GM12891 (cell line): ENCODE measurements around the gene CIRBP.

Experiments
- DNase-seq: peaks from one replicate; pipeline ENCODE4 v3.0.0; 2011; ENCODE audit warnings: low spot score; ENCODE audit not compliant: insufficient read length
- FAIRE-seq: peaks from 2 replicates; lab custom pipeline; 2011; peaks lifted over from hg19 to GRCh38; lab: Jason Lieb, UNC
- PAX5 ChIP-seq: IDR thresholded peaks from 2 replicates; pipeline ENCODE4 v1.6.1; 2011; ENCODE audit warnings: low read length, moderate library complexity, mild to moderate bottlenecking; ENCODE audit not compliant: insufficient read depth, severe bottlenecking
- POLR2A ChIP-seq: IDR thresholded peaks from 2 replicates; pipeline ENCODE4 v1.6.1; 2011; ENCODE audit warnings: low read depth, low read length, control low read depth
- POLR2AphosphoS5 ChIP-seq: IDR thresholded peaks from 2 replicates; pipeline ENCODE4 v1.6.1; 2011; ENCODE audit warnings: low read depth, low read length, control low read depth
- POU2F2 ChIP-seq: IDR thresholded peaks from 2 replicates; pipeline ENCODE4 v1.6.1; 2011; ENCODE audit warnings: low read depth, mild to moderate bottlenecking, control low read depth, low read length, moderate library complexity
- SPI1 ChIP-seq: IDR thresholded peaks from 2 replicates; pipeline ENCODE4 v1.6.1; 2011; ENCODE audit warnings: low read depth, low read length, control low read depth
- TAF1 ChIP-seq: IDR thresholded peaks from 2 replicates; pipeline ENCODE4 v1.6.1; 2011; ENCODE audit warnings: low read depth, low read length, control low read depth

The CIRBP gene

GRCh38 chr19:1267477-1268225 is 1.5 kb upstream of the CIRBP start:
- no peak for FAIRE-seq
- no peak for TF ChIP-seq SPI1
- no peak for TF ChIP-seq POLR2A
- no peak for TF ChIP-seq POU2F2
- TF ChIP-seq POLR2AphosphoS5 = no peak
- no peak for TF ChIP-seq TAF1
- TF ChIP-seq PAX5 = no peak
- no peak for DNase-seq

- TF ChIP-seq SPI1 (no peak), POLR2AphosphoS5 (no peak), POLR2A (no peak)
- FAIRE-seq (no peak), DNase-seq (no peak)
These were observed 687 bp upstream of the CIRBP start for GRCh38 chr19:1268226-1269064.

DNA sequence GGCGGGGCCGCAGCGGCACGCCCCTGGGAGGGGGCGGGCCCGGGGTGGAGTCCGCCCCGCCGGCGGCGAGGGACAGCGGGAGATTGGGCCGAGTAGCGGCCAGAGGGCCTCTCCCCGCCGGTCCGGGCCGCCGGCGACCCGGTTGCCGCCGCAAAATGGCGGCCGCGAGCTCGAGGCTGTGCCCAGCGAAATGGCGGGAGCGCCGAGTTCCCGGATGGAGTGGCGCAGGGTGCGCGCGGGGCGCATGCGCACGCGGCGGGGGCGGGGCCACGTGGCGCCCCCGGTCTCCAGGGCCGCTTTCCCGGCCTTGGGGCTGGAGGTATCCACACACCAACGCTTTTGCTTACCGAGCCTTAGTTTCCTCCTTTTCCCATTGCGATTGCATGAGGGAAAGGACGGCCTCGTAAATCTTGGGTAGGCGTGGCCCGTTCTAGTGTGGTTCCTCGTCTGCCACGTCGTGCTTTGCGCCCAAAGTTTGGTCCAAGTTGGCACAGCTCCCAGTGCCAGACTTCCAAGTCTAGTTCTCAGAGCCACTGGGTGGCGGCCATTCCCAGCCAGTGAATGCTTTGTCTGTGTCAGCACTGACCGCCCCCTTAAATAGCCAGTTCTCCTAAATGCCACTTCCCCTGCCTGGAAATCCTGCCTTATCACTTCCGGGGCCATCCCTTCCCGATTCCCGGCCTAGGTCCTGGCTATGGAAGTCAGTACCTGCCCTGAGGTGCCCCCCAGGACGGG is 513 bp downstream of the CIRBP start:
- TF ChIP-seq POLR2A = peak; percentile 89
- no peak for TF ChIP-seq PAX5
- no peak; the same call in 1 of the 2 replicates for TF ChIP-seq POU2F2
- peak; percentile 92 for TF ChIP-seq POLR2AphosphoS5
- TF ChIP-seq TAF1 = no peak
- no peak for TF ChIP-seq SPI1
- DNase-seq (peak; percentile 88), FAIRE-seq (peak; percentile 98)

DNA sequence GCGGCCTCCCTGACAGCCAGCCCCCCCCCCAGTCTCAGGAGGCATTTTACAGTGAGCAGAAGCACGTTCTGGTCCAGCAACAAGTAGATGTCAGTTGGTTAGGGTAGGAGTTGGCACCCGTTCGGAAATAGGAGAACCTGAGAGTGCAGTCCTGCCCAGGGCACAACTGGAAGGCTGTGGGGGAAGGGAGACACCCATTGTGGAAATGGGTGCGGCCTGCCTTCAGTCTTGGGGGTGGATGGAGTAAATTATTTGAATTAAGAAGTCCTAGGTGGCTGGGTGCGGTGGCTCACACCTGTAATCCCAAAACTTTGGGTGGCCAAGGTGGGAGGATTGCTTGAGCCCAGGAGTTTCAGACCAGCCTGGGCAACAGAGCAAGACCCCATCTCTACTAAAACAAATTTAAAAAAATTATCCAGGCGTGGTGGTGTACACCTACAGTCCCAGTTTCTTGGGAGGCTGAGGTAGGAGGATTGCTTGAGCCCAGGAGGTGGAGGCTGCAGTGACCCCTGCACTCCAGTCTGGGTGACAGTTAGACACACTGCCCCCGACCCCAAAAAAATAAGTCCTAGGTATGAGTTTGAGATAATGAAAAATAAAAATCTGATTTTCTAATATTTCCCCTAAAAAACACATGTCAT is 1.2 kb downstream of the CIRBP start:
- FAIRE-seq (no peak), DNase-seq (no peak)
- TF ChIP-seq POLR2A (no peak; the same call in 1 of the 2 replicates), POU2F2 (no peak; the same call in 1 of the 2 replicates), TAF1 (no peak), PAX5 (no peak), POLR2AphosphoS5 (no peak), SPI1 (no peak)

- no peak; the same call in 1 of the 2 replicates for TF ChIP-seq POU2F2
- 0 out of 2 replicates have a peak, but pooled peaks have one; percentile 31 for TF ChIP-seq POLR2AphosphoS5
- FAIRE-seq (no peak), DNase-seq (no peak)
These were observed 1.9 kb downstream of the CIRBP start for GRCh38 chr19:1270854-1271527.

DNA sequence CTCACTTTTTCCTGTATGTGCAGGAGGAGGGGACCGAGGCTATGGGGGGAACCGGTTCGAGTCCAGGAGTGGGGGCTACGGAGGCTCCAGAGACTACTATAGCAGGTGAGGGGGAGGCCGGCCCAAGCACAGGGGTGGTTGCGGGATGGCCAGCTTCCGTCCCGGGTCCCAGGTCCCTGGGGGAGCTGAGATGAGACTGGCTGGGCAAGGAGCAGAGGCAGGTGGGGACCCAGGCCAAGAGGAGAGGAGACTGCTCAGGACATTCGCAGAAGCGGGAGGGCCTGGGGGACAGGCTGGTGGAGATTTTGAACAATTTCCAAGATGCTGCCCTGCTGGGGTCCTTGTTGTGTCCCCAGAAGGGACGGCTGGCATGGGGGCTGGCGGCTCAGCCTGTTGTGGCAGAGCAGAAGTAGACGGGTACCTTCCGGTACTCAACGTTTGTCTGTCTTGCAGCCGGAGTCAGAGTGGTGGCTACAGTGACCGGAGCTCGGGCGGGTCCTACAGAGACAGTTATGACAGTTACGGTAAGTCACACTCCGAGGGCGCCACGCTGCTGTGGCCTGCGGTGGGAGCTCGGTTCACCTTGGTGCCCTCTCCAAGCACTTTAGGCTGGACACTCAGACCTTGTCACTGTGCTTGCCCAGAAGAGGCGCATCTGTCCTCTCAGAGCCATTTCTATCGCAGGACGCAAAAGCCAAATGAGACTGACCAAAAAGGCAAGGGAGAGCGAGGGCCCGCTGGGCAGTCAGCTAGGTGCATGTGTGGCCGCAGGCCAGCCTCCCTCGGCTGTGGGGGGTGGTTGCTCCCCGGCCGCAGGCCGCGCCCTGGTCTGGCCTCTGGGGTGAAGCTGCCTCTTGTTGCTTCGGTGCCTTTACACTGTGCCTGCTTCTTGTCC is 2.6 kb downstream of the CIRBP start:
- TF ChIP-seq POU2F2 = peak; percentile 9; the same call in 1 of the 2 replicates
- no peak; the same call in none of the 2 replicates for TF ChIP-seq POLR2A
- no peak for TF ChIP-seq TAF1
- TF ChIP-seq PAX5 = no peak
- TF ChIP-seq SPI1 = no peak
- TF ChIP-seq POLR2AphosphoS5 = peak; percentile 20; the same call in 1 of the 2 replicates
- DNase-seq = no peak
- FAIRE-seq = no peak

- no peak for DNase-seq
- FAIRE-seq = no peak
These were observed 3.5 kb downstream of the CIRBP start for GRCh38 chr19:1272423-1273262.

More at GRCh38 chr19:1272423-1273262, 3.5 kb downstream of the CIRBP start:
- no peak for TF ChIP-seq POLR2AphosphoS5
- no peak for TF ChIP-seq PAX5
- no peak for TF ChIP-seq SPI1
- no peak for TF ChIP-seq POLR2A
- TF ChIP-seq POU2F2 = no peak
- TF ChIP-seq TAF1 = no peak
